Gastrocnemius medialis (tissue), 4 donors: Measurements from ENCODE around the gene ZNF574.

Experiments
- CTCF ChIP-seq, 5 experiments: fragments of 450-650 bp in 3 of 5; fragments of 200-600 bp in 2 of 5; sonication (generic) in 2 of 5; IDR thresholded peaks in 4 of 5; conservative IDR thresholded peaks in 1 of 5; 1 replicate in 4 of 5; 2 replicates in 1 of 5; pipeline ENCODE4 v1.5.1; 2016 to 2019; ENCODE audit warnings: antibody characterized with exemption in 5 of 5, mild to moderate bottlenecking in 3 of 5, moderate library complexity in 3 of 5
- POLR2A ChIP-seq, 2 donors: fragments of 450-650 bp; IDR thresholded peaks; one replicate each; pipeline ENCODE4 v1.6.1; 2017; ENCODE audit warnings: antibody characterized with exemption in 2 of 2, mild to moderate bottlenecking in 2 of 2, moderate library complexity in 2 of 2

- TF ChIP-seq CTCF (IDR thresholded peaks at IDR 0.05 in 4 of 5, conservative IDR thresholded peaks at IDR 0.05 in 1 of 5): no peak
- TF ChIP-seq POLR2A (IDR thresholded peaks at IDR 0.05): no peak
These were observed 2.1 kb downstream of the ZNF574 start for GRCh38 chr19:42078058-42078457.
